ENCODE data around the gene BMP6. TPM values are rescaled to one million over a fixed set of nuclear protein-coding genes. Genes with fewer than 3 reads are reported as not detected.

The BMP6 gene
- total RNA-seq, 1 donor from 2014 or later: 3.2 TPM

DNA sequence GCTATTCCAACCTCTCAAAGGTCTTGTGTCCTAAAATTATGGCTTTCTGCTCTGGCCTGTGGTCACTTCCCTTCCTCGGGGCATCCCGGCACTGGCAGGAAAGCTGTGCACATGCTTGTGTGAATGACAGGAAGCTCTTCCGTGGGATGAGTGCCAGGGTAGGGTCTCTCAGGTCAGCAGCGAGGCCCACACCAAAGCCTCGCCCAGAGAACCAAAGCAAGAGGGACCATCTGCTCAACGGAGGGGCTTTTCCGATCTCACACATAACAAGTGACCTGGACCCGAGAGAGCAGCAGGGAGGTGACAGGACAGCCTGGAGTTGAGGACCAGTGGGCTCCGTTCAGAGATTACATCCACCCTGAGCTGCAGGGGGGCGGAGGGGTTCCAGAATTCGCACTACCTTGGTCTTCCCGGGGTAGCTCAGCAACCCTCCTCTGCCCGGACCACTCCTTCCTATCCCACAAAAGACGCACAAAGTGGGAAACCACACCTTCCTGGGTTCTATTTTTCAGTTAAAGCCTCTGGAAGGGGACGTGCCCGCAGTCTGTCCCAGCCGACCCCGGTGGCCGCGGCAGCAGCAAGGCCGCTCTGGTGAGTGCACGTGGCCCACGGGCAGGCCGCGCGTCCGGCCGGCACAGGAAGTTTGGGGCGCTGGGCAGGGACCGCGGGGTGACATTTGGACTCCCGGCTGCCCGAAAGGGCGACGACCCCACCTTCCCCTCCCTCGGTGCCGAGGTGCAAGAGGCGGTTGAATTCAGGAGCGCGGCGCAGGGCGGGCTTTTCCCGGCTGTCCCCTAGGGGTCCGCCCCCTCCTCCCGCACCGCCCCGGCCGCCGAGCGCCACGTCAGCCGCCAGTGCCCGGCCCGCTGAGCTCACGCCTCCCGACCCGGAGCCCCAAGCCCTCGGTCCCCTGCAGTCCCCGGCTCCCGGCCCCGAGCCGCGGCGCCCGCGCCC is 183.7 kb downstream of the BMP6 start:
- Histone ChIP-seq H3K27ac (peak overlapping the region; percentile 51), H3K9me3 (no peaks in the 10 kb centered on the region), H3K4me1 (peaks cover 21% of the 10 kb centered on the region), H3K27me3 (no peaks in the 10 kb centered on the region), H3K4me3 (peak overlapping the region; percentile 79 to 97), H3K36me3 (no peaks in the 10 kb centered on the region)
- DNase-seq (ENCODE audit: extremely low spot score in 2 of 2): no peak
- TF ChIP-seq POLR2AphosphoS5 (IDR thresholded peaks at IDR 0.05; ENCODE audit: insufficient read depth in 1 of 2, low read depth in 1 of 2) (peak in 1 of 2 donors; percentile 56), POLR2A (IDR thresholded peaks at IDR 0.05) (no peak)
- TF ChIP-seq, protein P1, sequence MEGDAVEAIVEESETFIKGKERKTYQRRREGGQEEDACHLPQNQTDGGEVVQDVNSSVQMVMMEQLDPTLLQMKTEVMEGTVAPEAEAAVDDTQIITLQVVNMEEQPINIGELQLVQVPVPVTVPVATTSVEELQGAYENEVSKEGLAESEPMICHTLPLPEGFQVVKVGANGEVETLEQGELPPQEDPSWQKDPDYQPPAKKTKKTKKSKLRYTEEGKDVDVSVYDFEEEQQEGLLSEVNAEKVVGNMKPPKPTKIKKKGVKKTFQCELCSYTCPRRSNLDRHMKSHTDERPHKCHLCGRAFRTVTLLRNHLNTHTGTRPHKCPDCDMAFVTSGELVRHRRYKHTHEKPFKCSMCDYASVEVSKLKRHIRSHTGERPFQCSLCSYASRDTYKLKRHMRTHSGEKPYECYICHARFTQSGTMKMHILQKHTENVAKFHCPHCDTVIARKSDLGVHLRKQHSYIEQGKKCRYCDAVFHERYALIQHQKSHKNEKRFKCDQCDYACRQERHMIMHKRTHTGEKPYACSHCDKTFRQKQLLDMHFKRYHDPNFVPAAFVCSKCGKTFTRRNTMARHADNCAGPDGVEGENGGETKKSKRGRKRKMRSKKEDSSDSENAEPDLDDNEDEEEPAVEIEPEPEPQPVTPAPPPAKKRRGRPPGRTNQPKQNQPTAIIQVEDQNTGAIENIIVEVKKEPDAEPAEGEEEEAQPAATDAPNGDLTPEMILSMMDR (IDR thresholded peaks at IDR 0.05): no peak
- intact Hi-C loops (cut with DNase I): no loop called here

DNA sequence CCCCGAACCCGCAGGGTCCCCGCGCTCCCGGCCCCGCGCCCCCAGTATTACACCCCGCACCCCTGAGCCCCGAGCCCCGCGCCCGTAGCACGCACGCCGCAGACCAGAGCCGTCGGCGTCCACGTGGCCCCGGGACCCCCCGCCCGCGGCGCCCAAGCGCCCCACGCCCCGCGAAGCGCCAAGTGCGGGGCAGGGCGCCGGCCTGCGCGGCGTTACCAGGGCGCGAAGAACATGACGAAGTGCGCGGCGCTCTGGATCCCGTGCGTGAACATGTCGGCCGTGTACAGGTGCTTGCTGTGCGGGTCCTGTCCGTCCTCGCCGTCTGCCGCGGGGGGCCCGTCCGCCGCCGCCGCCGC is 184.4 kb downstream of the BMP6 start:
- Histone ChIP-seq H3K4me1 (peaks cover 21% of the 10 kb centered on the region), H3K27me3 (no peaks in the 10 kb centered on the region), H3K36me3 (no peaks in the 10 kb centered on the region), H3K9me3 (no peaks in the 10 kb centered on the region), H3K27ac (peak overlapping the region; percentile 51), H3K4me3 (peak overlapping the region; percentile 79 to 97)
- DNase-seq (ENCODE audit: extremely low spot score in 2 of 2): no peak
- intact Hi-C loops (cut with DNase I): no loop called here
- TF ChIP-seq POLR2AphosphoS5 (IDR thresholded peaks at IDR 0.05; ENCODE audit: insufficient read depth in 1 of 2, low read depth in 1 of 2) (no peak), POLR2A (IDR thresholded peaks at IDR 0.05) (no peak)
- TF ChIP-seq, protein P1 (IDR thresholded peaks at IDR 0.05): no peak

DNA sequence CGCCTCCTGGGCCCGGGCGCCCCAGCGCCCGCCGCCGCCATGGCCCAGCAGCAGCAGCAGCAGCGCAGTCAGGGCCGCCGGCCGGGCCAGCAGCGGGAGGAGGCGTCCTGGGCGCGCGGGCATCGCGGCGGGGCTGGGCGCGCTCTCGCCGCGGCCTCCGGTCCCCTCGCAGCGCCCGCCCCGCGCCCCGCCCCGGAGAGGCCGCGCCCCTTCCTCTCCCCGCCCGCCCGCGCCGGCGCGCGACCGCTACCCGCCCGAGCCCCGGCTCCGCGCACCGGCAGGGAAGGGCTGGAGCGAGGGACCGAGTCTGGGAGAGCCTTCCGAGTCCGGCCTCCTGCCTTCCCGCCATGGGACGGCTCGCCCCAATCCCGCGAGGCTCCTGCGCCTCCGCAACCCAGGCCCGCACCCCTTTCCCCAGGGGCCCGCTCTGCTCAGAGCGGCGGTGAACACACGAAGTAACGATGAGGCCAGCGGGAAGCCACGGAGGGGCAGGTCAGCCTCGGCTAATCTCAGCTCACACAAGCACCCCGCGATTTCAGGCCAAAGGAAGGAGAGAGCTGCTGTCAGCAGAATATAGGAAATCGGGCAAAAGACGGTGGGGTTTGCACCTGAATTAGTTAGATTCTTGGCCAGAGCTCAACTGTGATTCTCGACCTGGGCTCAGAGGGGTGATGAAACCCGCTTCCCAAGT is 184.9 kb downstream of the BMP6 start, which contains the start of gene TXNDC5:
TSS of gene TXNDC5 (minus strand) at position 135 of the 691 bp plus-strand sequence. CDS start at position 123, 12 bp downstream.
- intact Hi-C loops (cut with DNase I): no loop called here
- no peaks in the 10 kb centered on the region for H3K9me3 ChIP-seq
- no peaks in the 10 kb centered on the region for H3K36me3 ChIP-seq
- peaks cover 21% of the 10 kb centered on the region for H3K4me1 ChIP-seq
- peak within 1 kb of the TSS; percentile 79 to 97 for H3K4me3 ChIP-seq
- TF ChIP-seq, protein P1 (IDR thresholded peaks at IDR 0.05): no peak
- TF ChIP-seq POLR2A (IDR thresholded peaks at IDR 0.05): no peak
- TF ChIP-seq POLR2AphosphoS5 (IDR thresholded peaks at IDR 0.05; ENCODE audit: insufficient read depth in 1 of 2, low read depth in 1 of 2): peak in 1 of 2 donors; percentile 61
- H3K27me3 ChIP-seq: no peaks in the 10 kb centered on the region
- peak in 1 of 2 donors; percentile 67 for DNase-seq (ENCODE audit: extremely low spot score in 2 of 2)
- H3K27ac ChIP-seq: peak within 1 kb of the TSS; percentile 80

DNA sequence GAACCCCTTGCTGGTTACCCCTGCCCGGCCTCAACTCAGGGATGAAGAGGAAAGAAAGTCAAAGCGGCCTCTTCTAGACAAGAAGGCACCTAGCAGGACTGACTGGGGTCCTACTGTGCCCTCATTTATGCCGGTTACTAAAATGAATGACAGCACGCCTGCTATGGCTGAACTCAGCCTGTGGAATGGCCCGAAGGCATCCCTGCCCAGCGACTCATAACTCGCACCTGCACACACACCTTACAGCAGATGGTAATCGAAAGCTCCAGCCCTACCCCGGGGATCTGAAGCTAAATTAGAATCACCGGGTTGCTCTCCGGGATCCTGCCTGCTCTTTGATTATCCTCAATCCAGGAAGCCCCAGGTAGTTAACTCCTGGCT is 185.4 kb downstream of the BMP6 start:
- Histone ChIP-seq H3K27me3 (no peaks in the 10 kb centered on the region), H3K27ac (peak overlapping the region; percentile 80)

More for the DNA sequence above, 185.4 kb downstream of the BMP6 start:
- Histone ChIP-seq H3K4me3 (peak overlapping the region; percentile 79 to 97), H3K9me3 (no peaks in the 10 kb centered on the region), H3K36me3 (no peaks in the 10 kb centered on the region), H3K4me1 (peaks cover 21% of the 10 kb centered on the region)
- intact Hi-C loops (cut with DNase I): no loop called here
- peak in 1 of 2 donors; percentile 82 for DNase-seq (ENCODE audit: extremely low spot score in 2 of 2)
- TF ChIP-seq POLR2A (IDR thresholded peaks at IDR 0.05) (no peak), POLR2AphosphoS5 (IDR thresholded peaks at IDR 0.05; ENCODE audit: insufficient read depth in 1 of 2, low read depth in 1 of 2) (no peak)
- TF ChIP-seq, protein P1 (IDR thresholded peaks at IDR 0.05): no peak

All from vagina (tissue), 2 donors.